LHCN-M2 (cell line): Measurements from ENCODE around the gene RHOG. TPM values are rescaled to one million over a fixed set of nuclear protein-coding genes. Genes with fewer than 3 reads are reported as not detected.
A peak's percentile ranks its signal among the peaks of the same experiment; 100 is the strongest.
"Not testable (repeated sequence)": the region's sequence is repeated elsewhere in the genome, so short reads cannot be mapped to it uniquely, and the experiment has no call there.

Source experiments
- DNase-seq: peaks from one replicate; pipeline ENCODE4 v3.0.0-alpha.2; 2012; ENCODE audit warnings: low read depth
- polyA plus RNA-seq: library from polyadenylated mRNA; unstranded; fragments of >200 nt; gene quantifications from one replicate; pipeline ENCODE4 v1.2.1, GENCODE V29; 2012; ENCODE audit warnings: missing spikeins
- total RNA-seq: library from RNA; depleted of rRNA; stranded (reverse); fragments of >200 nt; gene quantifications from 2 replicates; pipeline ENCODE4 v1.2.3, GENCODE V29; 2014; rRNA removed

Gene RHOG
- 36.5 and 38.3 TPM in 2 replicates for total RNA-seq
- 84.8 TPM for polyA plus RNA-seq

DNA sequence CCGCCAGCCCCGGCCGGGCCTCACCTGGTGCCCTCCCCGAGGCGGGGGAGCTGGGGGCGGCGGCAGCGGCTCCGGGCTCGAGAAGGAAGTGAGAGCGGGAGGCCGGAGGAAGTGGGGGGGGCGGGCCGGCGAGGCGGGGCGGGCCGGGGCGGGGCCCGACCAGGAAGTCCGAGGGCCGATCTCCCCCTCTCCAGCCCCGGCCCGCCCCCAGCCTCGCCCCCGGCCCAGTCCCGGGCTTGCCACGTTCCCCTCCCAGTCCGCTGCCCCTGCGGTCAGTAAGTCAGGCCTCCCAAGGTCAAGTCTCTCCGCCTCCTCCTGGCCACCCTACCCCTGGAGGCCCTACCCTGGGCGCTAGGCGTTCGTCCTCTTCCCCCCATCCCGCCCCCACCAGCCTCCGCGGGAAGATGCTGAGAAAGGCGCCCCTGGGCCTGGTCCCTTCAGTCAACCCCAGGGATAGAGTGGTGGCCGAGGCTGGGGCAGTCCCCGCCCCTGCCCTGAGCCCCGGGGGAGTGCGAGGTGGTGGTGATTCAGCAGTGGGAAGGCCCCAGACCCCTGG lies at the start of gene RHOG:
TSS of gene RHOG (minus strand) at position 90 of the 556 bp plus-strand sequence. CDS start 12,821 bp downstream, outside the sequence.
- DNase-seq: peak; percentile 85

DNA sequence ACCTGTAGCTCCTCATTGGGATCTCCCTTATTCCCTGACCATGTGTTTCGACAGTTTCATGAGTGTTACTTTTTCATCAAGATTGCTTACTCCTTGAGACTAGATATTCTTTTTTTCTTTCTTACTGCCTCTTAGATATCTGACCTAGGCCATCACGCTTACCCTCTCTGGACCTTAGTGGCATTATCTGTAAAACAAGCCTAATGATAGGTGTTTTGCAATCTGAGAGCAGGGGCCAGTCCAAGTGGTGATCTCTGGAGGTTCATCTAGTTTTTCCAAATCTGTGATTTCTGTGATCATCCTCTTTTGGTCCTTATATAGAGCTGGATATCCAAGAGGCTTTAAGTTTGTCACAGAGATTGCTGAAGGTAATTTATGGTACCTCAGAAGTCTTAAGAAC lies 49.3 kb upstream of the RHOG start:
- no peak for DNase-seq

DNA sequence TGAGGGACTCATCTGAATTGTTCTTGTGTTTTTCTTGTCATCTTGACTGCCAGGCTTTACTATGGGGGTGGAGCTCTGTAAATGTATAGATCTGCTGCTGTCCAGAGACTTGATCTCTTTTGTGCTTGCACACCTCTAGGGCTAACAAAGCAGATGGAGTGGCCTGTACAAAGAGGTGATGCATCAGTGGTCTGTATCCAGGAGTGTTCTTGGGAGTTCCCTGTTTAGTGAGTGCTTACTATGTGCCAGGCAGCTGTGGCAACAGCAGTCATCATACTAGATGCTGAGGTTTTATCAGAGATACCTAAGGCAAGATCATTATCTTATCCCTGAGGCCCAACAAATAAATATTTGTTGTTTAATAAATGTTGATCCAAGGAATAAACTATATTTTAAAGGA lies 48.1 kb upstream of the RHOG start:
- no peak for DNase-seq

DNA sequence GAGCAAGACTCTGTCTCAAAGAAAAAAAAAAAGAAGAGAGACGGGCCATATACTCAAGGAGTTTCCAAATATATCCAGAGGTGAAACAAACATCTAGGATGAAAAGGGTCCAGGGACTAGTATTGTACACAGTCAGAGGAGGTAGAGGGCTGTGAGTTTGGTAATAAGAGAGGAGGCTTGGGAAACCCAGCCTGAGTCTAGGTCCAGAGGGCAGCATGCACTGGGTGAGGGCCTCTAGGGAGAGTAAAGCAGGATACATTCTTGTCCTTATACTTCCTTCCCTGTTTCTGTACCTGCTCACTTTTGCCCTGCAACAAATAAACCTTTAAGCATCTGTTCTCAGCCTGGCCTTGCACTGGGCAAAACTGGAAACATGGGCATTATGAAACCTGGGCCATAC lies 46.2 kb upstream of the RHOG start:
- no peak for DNase-seq

DNA sequence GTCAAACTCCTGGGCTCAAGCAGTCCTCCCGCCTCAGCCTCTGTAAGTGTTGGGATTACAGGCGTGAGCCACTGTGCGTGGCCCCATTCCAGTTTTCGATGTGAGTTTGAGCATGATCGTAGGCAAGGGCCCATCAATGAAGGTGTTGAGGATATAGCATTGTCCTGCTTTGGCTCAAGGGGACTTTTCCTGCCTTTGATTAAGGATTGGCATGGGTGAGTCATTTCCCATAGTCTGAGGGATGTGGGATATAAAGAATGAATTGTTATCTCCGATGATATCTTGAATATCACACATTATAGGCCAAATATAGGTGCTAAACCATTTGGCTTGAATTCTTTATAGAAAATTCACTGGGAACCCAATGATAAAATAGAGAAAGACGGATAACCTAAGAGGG lies 45.1 kb upstream of the RHOG start:
- no peak for DNase-seq

DNA sequence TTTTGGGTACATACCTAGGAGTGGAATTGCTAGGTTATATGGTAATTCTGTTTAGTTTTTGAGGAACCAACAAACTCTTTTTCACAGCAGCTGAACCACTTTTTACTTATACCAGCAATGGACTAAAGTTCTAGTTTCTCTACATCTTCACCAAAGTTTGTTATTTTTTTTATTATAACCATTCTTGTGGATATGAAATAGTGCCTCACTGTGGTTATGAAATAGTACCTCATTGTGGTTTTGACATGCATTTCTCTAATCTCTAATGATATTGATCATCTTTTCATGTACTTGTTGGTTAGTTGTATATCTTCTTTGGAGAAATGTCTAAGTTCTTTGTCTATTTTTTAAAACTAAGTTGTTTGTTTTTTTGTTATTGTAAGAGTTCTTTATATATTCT lies 41.9 kb upstream of the RHOG start:
- no peak for DNase-seq

DNA sequence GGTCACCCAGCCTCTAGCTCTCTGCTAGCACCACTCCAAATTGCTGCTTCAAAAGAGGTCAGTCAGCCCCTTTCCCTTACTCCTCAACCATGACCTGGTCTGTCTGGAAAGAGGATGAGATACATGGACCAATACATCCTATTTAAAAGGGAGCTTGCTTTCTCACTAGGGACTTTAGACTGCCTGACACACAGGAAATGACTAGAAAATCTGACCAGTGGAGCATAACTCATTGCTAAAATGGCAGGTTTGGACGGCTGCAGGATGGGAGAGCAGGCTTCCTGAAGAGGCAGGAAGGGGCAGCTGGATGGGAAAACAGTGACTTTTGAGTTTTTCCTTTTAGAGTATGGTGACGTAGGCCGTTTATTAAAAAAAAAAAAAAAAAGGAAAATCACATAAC lies 40.0 kb upstream of the RHOG start:
- DNase-seq: peak; percentile 60

DNA sequence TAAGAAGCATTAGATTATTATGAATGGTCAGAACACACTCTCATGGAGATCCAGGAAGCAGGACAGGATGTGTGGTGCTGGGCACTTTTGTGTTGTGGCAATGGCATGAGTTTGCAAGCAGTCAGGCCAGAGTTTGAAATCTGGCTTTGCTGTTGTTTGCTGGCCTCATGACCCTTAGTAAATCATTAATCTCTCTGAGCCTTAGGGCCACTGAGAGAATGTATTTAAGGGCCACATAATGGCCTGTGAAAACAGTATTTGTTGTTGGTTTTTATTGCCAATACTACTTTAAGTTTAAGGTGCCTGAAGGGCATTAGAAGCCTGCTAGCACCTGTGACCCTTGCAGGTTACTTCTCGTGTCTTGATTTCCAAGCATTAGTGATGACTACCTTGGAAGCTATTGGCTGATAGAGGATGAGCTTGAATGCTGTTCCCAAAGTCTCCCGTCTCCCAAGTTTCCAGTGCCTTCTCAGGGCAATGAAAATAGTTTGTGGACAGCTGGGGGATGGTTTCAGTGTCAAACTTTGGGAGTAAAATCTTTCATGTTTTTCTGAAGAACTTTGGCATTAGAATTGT lies 39.3 kb upstream of the RHOG start:
- DNase-seq: no peak

DNA sequence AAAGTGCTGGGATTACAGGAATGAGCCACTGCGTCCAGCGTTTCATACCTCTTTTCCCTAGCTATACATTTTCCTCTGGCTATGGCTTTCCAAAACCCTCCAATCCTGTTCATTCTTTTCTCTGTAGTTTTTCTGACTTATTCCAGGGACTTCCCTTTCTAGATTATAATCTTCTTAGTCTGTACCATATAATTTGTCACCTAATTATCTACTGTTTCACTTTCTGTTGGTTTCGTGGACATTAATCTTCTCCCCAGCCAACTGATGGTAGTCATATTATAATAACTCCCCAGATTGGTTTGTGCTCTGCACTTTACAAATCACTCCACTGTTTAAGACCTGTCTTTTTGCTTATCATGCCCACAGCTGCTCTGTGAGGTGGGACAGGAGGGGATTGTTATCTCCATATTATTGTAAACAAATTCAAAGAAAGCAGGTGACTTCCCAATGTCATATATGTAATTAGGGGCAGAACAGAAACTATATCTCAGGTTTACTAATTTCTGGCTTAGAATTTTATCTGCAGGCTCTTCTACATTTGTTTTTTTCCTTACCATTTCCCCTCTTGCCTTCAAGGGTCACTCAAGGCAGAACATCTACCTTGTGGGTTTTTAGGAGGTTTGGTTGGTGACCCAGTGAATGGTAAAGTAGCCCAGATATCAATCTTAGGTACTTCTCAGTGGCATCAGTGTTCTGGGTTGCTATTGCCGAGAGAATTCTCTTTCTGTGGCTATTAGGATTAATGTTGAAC lies 38.6 kb upstream of the RHOG start:
- DNase-seq: no peak

DNA sequence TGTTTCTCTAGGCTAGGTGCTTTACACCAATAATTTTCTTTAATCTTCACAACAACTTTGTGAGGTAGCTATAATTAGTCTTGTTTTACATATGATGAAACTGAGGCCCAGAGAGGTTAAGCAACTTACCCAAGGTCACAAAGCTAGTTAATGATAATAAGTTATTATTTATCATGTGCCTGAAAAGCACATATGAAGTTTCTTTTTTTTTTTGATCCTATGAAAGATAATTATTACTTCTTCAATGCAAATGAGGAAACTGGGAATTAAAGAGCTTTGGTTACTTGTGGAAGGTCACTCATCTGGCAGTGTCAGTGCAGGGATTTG lies 37.5 kb upstream of the RHOG start:
- DNase-seq: no peak

DNA sequence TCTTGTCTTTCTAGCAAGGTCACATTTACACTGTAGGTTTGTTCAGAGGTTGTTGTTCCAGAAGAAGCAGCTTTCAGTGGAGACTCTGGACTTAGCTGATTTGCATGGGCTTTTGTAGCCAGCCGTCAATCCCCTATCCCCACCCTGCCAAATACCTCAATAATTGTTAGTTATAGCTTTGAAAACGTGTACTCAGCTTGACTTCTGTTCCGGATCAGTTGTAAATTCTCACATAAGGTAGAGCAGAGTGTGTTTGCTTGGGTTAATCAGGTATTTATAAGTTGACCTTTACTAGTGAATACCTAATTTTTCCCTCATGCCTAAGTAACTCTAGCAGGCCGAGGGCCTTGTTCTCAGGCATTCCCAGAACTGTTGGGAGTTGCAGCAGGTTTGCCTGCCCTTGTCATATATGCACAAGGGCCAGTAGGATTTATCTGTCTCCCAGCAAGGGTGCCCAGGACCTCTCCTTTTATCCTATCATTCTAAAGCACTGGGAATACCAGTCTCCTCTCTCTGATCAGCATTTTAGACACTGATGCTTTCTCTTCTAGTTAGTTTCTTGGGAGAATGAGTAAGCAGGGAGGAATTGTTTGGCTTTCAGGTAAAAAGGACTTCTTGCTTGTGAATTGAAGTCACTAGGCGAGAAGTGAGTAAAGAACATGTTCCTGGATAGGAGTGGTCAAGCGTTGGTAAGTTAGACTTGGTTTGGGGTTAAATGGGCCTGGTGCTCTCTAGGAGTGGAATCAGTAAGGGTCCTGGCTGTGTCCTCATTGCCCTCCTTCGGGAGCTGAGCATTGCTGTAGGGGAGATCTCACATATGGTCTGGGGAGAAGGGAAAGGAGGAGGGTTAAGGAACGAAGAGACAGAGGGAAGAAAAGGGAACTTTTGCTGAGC lies 36.9 kb upstream of the RHOG start:
- DNase-seq: no peak

DNA sequence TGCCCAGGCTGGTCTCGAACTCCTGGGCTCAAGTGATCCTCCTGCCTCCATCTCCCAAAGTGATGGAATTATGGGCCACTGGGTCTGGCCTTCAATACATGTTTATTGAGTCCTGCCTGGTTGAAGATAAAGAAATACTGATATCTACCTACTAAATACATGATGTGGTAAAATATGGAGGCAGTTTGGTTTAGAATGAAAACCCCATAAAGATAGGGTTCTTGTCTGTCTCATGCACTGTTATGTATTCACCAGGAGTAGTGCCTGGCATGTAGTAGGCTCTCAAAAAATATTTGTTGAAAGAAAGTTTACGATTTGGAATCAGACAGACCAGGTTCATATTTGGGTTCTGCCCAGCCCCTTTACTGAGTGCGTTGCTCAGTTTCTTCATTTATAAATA lies 35.9 kb upstream of the RHOG start:
- DNase-seq: no peak

DNA sequence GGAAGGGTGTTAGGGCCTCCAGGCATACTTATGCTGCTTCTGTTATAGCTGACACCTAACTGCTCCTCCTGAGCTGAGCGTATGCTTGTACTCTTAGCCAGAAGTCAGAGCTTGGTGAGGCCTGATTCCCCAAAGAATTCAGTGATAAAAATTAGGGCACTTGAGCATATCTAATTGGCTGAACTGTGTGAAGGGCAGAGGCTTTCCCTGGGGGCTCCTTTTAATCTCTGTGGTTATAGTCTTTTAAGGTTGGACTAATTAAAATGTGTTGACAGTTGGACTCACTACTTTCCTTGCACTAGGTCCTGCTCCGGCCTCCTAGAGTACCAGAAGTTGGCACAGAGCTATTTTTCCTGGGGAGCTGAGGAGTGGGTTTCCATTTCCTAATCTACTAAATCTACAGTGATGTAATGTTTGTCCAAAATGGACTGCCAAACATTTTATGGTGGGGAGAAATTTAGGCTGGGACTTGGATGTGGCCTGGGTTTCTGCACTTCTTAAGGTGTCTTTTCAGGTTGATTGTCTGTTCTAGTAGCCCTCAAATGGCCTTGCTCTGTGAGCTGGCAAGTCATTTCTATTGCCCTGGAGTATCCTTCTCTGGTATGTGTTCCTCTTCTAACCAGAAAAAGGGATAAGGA lies 33.1 kb upstream of the RHOG start:
- no peak for DNase-seq

DNA sequence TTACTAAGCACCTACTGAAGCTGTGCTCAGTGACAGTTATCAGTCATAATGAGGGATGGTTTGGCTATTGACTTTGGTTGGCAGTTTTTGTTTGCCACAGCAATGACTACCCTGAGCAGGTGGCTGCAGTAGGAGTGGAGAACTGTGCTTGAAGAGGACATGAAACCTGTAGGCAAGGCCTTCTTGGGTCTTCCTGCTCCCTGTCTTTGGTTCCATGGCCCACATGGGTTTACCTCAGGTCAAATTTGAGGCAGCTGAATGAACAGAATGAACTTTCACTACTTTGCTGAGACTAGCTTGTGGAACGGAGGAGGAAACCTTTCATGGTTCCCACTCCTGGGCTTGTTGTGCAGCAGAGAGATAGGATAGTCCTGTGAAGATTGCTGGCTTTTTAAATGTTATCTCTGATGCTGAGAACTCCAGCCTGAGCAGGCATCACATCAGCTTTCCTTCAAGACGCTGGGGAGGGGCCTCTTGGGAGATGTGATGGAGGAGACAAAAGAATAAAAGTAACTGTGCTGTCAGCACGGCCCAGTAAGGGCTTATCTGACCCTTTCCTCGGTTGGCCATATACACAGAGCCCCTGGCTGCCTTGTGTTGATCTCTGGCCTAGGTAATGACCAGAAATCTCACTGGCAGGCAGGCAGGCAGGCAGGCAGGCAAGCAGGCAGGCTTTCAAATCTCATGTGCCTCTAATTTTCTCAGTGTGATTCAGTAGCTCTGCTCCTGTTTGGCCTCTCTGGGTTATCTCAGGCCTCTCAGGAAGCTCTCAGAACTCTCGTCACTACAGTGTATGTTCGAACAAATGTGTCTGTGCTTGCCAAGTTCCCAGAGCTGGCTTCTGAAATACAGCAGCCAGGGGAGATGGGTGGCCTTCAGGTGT lies 26.7 kb upstream of the RHOG start:
- no peak for DNase-seq

DNA sequence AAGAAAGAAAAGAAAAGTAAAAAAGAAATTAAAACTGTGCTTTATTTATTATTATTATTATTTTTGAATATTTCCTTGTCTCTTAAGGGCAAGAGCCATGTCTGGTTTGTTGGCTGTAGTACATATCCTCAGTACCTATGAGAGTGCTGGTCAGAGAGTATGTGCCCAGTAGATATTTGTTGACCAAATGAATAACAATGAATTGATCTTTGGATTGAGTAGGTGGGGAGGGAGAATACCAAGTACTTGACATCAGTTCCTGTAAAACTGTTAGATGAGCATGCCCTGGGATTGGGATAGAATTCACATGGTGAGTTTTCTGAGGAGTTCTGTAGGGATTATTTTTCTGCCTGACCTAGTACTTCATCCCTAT lies 26.1 kb upstream of the RHOG start:
- DNase-seq: no peak

DNA sequence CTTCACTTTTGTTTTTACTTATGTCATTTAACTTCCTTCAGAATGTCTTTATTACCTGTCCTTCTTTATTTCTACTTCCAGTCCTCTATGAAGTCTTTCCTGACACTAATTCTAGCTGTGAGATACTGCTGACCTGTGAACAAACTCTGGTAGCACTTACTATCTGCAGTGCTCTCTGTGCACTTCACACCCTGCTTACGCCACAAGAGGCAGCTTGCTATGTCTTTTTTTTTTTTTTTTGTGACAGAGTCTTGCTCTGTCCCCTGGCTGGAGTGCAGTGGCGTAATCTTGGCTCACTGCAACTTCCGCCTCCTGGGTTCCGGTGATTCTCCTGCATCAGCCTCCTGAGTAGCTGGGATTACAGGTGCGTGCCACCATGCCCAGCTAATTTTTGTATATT lies 25.4 kb upstream of the RHOG start:
- DNase-seq: no peak

DNA sequence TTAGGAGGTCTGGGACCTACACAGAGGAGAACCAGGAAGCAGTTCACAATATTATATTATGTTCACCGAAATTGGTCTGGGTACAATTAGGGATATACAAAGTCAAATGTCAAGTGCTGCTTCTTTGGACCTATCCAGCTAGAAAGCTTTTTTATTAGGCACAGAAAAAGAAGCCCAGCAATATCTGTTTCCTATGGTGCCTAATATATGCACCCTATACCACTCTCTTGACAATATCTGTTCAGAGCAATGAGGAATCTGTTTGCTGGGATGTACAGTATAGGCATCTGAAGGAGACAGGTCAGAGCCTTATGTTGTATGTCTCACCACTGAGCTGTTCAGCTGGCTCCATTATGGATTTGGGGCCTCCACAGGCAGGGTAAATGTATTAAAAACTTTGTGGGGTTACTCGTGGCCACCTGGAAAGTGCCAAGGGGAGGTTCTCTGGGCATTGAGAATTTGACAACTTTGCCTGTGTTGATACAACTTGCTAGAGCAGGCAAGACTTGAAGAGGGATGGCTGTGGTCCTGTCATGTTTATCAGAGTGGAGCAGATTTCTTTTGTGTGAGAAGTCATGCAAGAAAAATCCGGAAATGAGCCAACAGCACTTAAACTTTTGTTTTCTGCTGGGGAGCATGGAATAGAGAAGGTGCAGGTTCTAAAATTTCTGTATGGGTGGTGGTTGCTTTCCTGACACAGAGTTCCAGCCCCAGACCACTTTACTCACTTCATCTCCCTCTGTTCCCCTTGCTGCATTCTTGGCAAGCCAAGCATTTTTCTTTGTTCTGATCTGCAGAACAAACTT lies 24.8 kb upstream of the RHOG start:
- peak; percentile 56 for DNase-seq

DNA sequence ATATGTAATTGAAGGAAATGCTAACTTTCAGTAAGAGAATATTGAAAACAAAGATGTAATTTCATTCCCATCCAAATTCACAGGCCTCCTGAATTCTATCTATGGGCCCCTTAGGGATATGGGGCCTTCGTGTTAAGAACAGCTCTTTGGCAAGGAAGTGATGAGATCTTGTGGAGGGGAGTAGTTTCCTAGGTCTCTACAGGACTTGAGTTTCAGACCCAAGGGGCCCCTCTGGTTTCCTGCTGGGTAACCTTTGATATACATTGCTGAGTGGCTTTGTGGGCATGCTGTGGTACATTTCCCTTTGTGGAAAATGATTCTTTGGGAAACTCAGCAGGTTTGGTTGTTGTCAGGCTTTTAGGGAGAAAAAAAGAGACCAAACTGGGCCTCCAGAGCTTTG lies 20.9 kb upstream of the RHOG start:
- DNase-seq: no peak

DNA sequence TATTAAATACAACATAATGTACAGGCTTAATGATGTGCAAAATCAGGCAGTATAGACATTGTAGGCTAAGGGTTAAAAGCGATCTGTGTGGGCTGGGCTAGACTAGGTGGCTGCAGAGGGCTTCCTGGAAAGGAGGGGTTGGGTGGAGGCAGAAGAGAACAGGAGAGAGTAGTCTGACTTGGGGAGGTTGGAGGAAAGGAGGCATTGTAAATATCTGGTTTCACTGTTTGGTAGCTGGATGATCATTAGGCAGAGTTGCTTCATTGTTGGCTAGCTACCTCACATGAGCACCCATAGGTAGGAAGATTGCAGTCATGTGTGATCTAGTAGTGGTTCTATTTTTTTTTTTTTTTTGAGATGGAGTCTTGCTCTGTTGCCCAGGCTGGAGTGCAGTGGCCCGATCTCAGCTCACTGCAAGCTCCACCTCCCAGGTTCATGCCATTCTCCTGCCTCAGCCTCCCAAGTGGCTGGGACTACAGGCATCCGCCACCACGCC lies 20.2 kb upstream of the RHOG start:
- not testable (repeated sequence) for DNase-seq

DNA sequence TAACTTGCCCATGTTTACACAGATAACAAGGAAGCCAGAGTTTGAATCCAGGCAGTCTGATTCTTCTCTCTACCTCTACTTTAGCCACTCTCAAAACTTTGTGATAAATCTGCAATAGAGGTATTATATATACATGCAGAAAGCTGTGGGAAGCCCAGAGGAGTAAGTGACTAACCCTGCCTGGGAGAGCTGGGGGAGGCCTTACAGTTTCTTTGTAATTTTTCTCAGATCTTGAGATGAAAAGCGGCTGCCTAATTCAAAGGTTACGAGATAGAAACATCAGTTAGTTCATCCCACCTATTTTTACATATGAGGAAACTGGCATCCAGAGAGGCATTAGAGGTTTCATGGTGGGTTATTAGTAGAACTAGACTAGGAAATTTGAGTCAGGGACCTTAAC lies 19.6 kb upstream of the RHOG start:
- DNase-seq: no peak
